ENCODE data around the gene SRCIN1. TPM values are rescaled to one million over a fixed set of nuclear protein-coding genes. Genes with fewer than 3 reads are reported as not detected.

Gene SRCIN1
- polyA plus RNA-seq, 4 donors, result 3.0 to 6.2 (median 4.9) TPM

DNA sequence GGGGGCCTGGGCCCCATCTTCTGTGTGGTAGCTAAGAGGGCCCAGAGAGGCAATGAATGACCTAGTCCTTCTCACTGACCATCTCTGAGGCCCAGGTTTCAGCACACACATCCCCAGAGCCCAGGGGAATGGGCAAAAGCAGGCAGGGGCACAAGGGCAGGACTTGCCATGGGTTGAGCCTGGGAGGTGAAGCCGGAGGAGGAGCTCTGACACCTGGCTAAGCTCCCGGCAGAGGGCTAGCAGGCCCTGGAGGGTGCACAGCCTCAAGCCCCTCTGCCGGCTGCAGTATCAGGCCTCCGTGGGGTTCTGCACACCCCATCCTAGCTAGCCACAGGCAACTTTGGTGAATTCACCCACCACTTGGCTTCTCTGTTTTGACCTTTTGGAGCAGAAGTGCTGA lies 5.3 kb downstream of the SRCIN1 start:
- no peak for DNase-seq (ENCODE audit: low read depth in 4 of 4, low spot score in 3 of 4)

DNA sequence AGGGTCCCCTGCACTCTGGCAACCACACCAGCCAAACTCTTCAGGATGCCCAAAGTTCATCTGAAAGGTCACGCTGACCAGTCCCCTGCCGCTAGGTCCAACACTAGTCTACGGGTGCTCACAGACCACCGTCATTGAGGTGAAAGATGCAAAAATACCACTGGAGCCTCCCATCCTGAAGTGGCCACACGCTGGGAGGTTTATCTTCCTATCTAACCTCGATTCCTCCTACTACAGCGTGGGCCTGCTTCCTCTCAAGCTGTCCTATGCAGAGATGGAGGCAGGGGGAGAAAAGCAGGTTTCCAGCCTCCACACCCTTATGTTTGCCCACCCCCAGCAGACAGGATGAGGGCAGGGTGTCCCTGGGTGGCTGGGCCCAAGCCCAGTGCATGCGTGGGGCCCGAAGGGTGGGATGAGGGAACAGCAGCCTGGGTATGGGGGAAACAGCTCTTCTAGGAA lies 6.3 kb downstream of the SRCIN1 start:
- no peak for DNase-seq (ENCODE audit: low read depth in 4 of 4, low spot score in 3 of 4)

DNA sequence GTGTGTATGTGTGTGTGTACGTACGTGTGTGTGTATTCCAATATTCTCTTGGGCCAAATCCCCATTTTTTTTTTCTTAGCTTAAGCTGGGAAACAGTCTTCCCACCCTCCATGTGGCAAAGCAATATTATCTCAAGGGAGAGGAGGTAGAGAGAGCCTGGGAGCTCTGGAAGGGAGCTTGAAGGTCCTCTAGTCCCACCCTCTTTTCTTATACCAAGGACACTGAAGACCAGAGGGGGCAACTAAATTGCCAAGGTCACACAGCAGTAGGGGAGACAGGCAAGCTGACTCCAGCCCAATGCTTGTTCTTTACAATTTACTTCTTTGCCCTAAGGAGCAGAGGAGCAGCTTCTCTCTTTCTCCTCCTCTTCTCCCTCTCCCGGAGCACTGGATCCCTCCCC lies 6.8 kb downstream of the SRCIN1 start:
- DNase-seq (ENCODE audit: low read depth in 4 of 4, low spot score in 3 of 4), result no peak

DNA sequence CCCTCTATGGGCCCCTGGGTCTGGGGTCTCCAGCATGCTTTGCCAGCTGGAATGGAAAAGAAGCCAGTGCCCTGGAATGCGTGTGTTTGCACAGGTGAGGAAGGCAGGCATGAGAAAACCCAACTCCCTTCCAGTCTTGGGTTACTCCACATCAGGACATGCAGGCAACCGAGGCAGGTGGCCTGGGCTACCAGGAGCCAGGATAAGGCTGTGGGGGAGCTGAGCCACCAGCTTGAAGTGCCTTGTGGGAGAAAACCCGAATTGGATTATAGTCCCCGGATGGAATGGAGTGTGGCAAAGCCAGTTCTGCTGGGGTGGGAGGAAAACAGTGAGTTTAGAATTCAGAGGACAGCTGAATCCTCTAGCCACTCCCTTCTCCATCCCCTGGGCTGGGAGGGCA lies 7.2 kb downstream of the SRCIN1 start:
- peak in 1 of 4 donors; percentile 67 for DNase-seq (ENCODE audit: low read depth in 4 of 4, low spot score in 3 of 4)

DNA sequence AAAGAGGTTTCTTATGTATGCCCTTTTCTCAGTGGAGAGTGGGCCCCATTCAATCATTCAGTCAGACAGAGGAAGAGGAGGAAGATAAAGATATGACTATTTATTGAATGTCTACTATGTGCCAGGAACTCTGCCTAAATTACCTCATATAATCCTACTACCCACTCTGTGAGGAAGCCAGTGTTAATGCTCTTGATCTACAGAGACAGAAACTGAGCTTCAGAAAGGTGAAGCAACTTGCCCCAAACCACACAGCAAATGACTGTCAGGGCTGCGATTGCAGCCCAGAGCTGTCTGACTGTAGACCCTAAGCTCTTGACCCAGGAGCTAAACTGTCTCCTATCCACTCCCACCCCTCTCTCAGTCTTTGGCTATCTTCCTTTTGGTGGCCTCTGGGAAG lies 8.4 kb downstream of the SRCIN1 start:
- no peak for DNase-seq (ENCODE audit: low read depth in 4 of 4, low spot score in 3 of 4)

DNA sequence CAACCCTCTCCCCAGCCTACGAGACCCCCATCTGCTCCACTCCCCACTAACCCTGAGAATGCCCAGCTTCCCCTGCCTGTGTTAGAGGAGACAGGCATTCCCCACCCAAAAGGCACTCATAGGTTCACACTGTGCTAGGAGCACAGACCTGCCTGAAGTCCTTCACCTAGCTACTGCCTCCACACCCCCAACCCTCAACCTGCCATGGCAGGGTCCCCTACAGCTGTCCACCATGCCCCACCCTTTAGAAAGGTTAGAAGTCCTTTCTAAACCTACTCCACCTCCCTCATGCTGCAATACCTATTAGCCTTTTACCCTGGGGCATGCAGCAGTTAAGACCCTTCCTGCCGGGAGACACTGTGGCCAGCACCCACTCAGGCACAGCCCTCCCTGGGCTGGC lies 9.1 kb downstream of the SRCIN1 start:
- no peak for DNase-seq (ENCODE audit: low read depth in 4 of 4, low spot score in 3 of 4)

DNA sequence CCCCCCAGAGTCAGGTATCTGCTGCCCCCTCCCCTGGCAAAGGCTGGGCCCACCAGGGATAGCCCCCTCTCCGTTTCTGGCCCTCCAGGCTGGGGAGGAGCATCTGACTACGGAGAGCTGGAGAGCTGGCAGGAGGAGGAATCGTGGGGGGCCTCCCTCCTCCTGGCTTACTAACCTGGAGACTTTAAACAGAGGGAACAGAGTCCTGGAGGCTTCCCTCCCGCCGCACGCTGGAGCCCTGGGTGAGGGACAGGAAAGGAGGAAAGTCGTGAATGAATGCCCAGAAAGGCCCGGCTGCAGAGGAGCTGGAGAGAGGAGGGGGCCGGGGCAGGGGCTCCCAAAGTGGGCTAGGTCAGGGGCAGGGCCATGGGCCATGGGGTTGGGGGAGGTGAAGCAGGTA lies 9.9 kb downstream of the SRCIN1 start:
- DNase-seq (ENCODE audit: low read depth in 4 of 4, low spot score in 3 of 4), result no peak

DNA sequence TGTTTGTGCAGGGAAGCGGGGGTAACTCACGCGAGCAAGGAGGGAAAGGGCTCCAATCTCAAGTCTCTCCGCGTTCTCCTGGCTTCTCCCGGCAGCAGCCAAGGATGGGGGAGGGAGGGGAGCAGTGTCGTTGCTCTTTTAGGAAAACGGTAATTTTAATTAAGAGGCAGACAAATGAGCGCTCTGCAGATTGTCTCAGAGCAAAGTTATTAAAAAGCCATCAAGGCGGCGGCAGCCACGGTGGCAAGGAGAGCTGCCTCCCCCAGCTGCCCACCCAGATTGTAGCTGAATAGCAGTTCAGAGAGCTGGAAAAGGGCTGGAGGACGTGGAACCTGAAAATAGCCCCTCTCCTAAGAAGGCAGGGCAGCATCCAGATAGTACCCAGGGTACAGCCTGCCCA lies 11.6 kb downstream of the SRCIN1 start:
- no peak for DNase-seq (ENCODE audit: low read depth in 4 of 4, low spot score in 3 of 4)

DNA sequence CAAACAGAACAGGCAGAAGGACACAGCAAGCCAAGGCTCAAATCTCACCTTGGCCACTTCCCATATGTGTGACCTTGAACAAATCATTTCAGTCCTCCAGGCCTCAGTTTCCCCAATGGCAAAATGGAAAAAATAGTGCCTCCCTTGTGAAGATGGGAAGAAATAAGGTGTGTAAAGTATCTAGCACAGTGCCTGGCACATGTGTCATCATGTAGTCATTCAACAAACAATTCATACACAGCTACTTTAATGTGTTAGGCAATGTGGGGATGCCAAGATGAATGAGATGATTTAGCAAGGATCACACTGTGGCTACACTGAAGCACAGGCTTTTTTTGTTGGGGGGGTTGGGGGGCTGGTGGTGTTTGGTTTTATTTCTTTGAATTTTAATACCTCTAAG lies 13.3 kb downstream of the SRCIN1 start:
- no peak for DNase-seq (ENCODE audit: low read depth in 4 of 4, low spot score in 3 of 4)

DNA sequence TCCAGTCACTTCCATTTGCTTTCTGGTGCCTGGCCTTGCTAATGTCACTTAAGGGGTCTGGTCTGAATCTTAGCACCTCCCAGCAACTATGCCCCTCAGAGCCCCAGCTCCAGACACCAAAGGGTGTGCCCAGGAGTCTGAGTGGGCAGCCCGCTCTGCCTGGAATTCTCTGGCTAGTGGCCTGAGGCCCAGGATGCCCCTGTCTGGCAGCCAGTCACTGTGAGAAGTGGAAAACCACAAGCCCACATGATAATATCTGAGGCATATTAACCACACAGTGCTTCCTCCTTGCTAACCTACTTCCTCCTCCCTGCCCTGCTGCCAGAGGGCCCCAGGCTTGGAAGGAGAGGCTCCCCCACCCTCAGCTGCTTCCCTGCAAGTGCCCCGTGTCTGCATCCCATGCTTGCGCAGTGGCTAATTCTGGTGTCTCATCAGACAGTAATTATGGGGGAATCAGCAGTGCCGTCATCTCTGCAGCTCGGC lies 14.0 kb downstream of the SRCIN1 start:
- DNase-seq (ENCODE audit: low read depth in 4 of 4, low spot score in 3 of 4), result no peak

DNA sequence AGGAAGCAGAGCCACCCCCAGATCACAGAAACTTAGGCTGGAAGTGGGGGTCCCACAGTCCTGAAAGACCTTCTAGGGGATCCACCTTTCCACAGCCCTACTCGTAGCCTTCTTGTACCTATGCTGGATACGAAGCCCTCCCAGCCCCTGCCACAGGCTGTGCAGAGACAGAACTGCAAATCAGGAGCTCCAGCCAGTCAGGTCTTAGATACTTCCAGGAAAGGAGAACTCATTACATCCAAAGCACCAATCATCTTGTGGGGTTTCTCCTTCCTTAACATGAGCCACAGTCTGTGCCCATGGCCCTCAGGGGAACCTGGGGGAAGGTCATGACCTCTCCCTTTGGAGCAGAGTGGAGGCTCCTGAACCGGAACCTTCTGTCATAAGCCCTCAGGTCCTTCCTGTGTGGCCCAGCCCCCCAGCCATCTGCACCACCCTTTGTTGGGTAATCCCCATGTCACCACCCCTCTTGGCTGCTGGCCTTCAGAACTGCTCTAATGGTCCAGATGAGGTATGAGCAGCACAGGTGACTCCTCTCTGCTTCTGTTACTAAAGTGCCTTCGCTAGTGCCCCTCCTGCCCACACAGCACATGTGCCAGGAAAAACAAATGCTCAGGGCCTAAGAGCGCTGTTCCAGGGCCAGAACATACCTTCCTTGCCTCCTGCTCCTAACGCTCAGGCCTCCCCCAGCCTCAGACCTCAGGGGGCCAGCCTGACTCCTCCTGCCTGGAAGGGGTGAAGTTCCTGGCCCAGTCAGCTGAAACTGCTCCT lies 14.6 kb downstream of the SRCIN1 start:
- DNase-seq (ENCODE audit: low read depth in 4 of 4, low spot score in 3 of 4), result no peak

DNA sequence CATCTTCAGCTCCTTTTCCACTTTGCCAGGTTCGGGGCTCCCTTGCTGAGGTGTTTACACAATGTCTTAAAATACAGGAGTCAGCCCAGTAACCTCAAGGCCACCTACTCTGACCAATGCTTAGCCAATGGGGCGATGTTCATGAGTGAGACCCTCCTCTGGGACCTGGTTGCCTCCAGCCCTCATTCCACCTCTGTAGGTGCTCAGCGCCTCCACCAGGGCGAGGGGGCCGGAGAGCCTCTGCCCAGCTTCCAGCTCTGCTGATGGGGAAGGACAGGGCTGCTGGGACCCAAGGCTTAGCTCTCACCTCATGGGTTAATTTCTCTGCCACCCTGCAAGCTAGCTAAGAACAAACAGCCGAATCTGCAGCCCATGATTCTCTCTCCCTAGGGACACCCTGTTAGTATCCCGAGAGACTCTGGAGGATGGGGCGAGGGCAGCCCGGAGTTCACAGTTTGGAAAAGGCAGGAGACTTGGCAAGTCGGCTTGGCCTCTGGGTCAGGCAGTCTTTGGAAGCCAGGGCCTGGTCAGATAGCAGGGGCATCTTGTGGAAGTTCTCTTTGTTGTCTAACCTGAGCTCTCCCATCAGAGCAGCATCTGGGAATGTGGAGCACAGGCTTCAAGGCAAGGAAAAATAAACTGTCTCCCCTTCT lies 16.2 kb downstream of the SRCIN1 start:
- DNase-seq (ENCODE audit: low read depth in 4 of 4, low spot score in 3 of 4), result no peak

DNA sequence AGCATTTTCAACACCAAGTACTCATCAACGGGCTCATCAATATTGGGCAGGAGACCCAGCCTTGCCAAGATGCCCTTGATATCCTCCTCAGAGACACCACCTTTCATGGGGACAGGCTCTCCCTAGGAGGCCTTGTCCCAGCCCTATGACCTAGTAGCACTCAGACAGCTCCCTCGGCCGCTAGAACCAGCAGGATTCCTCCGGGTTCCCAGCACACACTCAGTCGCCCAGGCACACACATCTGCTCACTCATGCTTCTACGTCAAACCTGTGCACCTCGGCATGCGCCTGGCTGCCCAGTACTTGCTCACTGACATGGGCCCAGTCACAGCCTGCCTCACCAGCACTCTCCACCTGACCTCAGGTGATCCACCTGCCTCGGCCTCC lies 17.0 kb downstream of the SRCIN1 start:
- no peak for DNase-seq (ENCODE audit: low read depth in 4 of 4, low spot score in 3 of 4)

DNA sequence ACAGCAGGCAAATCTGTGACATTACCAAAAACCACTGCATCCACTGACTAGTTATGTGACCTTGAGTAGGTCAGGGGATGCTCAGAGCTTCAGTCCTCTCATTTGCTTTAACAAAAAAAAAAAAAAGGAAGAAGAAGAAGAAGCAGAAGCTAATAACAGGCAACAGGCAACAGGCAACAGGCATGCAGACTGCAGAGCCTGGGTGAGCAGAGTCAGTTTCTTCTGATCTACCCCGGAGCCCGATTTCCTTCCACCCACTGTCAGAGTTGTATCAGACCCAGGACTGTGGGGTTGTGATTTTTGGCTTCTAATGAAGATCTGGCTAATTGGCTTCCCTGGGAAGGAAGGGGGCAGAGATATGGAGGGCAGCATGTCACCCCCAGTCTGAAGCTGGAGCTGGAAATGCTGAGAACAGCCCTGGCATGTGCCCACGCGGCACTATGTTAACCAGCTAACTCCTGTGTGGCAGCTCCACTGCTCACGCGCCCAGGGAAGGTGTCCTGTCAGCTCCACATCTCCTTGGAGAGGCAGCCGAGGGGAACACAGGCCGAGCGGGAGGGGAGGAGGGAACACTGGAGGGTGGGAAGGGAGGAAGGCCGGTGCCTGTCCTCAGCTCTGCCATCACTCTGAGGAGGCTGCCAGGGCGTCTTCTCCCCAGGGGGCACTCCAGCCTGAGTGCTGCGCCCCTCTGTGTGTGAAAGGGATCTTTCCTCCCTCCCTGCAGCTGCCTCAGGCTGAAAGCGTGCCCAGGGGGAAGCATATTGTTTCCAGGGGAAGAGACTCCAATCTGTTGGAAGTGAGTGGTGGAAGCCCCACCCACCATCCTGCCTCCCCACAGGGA lies 17.6 kb downstream of the SRCIN1 start:
- no peak for DNase-seq (ENCODE audit: low read depth in 4 of 4, low spot score in 3 of 4)

DNA sequence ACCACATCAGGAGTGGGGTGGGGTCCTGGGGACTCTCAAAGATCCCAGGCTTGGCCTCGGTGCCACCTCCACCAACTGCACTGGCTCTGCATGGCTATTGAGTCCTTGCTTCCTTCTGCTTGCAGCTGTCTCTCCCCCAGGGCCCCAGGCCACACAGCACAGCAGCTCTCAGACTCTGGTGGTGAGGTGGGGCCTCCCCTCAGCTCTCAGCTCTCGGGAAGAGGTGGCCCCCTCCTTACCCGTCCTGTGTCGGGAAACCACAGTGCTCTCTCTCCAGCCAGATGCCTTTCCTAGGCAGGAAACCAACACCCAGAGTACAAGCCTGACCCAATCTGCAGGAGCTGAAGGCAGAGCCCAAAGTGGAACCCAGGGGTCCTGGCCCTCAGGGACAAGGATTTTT lies 18.5 kb downstream of the SRCIN1 start:
- no peak for DNase-seq (ENCODE audit: low read depth in 4 of 4, low spot score in 3 of 4)

DNA sequence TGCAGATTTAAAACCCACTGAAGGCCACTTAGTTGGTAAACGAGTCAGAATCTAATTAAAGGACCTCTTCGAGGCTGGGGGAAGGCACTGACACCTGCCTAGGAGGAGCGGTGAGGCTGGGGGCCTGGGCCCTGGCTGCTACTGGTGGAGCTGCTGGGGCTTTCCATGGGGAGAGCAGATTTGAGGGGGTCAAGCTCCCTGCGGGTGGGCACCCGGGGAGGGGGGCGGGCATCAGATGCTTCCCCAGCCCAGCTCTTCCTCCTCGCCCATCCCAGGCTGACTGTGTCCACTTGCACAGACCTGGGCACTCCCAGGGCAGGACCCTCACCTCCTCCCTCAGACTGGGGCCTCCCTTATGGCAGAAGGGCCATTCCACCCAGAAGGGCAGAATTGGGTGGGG lies 19.0 kb downstream of the SRCIN1 start:
- no peak for DNase-seq (ENCODE audit: low read depth in 4 of 4, low spot score in 3 of 4)

DNA sequence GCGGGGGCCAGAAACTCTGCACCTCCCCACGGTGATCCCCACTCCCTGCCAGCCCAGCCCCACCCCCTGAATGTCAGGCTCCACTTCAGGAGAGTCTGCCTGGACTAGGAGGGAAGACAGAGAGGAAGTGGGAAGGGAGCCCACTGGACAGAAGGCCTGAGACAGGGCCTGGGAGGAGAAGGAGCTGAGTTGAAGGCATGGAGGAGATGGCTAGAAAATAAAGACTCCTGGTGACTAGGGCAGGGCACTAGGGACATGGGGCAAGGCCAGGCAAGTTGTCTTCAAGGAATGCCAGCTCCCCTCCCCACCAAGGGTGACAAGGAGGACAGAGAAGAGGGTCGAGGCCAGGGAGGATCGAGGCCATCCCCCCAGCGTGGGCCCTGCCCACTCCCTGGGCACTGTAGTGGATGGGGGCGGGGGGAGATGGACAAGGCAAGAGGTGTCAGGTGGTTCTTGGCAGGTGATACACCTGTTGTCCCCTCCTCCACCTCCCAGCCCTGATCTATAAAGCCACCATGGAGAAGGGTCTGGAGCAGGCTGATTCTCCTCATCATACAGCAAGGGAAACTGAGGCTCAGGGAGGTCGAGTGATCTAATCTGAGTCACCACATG lies 19.7 kb downstream of the SRCIN1 start:
- no peak for DNase-seq (ENCODE audit: low read depth in 4 of 4, low spot score in 3 of 4)

DNA sequence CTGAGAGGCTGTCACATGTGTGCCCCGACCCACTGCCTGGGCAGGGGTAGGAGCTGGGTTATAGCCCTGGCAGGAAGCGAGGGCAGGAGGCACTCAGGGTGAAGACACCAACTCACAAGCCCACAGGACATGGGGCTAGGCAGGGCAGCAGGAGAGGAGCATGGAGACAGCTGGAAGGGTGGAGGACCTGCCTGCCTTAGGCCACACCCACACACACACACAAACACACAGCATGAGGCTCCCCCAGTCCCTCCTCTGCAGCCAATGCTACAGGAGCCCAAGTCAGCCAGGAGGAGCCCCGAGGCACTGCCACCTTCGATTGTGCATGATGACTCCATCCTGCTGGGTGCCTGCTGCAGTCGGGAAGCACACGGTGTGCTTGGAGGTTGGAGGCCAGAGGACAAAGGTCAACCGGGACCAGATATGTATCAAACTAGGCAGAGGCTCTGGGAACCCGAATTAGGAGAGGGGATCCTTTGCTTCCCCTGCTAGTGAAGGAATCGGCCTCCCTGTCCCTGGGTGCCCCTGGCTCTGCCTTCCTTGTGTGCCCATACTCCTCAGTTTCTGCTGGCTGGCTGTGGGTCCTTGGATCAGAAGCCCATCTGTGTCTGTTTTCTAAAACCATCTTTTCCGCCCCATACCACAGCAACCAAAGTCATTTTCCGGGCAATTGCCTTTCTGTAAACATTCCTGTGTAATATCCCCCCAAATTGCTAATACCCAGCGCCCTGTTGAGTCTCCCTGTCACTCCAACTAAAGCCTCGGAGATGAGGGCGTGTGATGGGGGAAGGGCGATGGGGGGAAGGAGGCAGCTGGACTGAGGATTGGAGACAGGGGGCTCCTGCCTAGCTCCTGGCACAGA lies 20.5 kb downstream of the SRCIN1 start:
- DNase-seq (ENCODE audit: low read depth in 4 of 4, low spot score in 3 of 4), result no peak

DNA sequence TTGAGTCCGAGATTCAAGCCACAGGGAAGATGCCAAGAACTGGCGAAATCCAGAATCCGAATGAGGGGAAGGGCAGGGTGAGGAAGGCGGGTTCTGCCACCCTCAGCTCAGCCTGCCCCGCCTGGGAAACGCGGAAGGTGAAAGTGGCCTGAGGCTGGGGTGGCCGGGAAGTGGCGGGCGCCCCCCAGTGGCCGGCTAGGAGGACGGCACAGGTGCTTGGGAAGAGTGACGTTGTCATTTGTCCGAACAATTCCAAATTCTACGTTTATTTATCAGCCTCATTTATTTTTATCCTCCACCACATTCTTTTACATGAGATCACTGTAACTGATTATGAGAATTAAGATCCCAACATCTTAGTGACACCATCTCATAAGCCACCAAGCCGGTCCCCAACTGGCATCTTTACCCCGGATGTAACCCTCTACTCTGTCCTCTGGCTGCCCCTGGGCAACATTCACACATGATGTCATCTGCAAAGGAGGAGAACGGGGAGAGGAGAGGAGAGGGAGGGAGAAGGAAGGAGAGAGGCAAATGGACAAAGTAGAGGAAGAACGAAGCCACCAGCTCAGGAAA lies 21.3 kb downstream of the SRCIN1 start:
- no peak for DNase-seq (ENCODE audit: low read depth in 4 of 4, low spot score in 3 of 4)

All from left renal pelvis (tissue), 4 donors.